ENCODE measurements around the gene SRSF2.
"Not testable (repeated sequence)": the region's sequence is repeated elsewhere in the genome, so short reads cannot be mapped to it uniquely, and the experiment has no call there.

- not testable (repeated sequence) for TF ChIP-seq CTCF, POLR2AphosphoS5, POLR2A (IDR thresholded peaks at IDR 0.05)
Observed at GRCh38 chr17:76722977-76723376, 14.2 kb downstream of the SRSF2 start.

Data from stomach (tissue), 4 donors.